HepG2 (cell line): Measurements from ENCODE around the gene VAMP2. TPM values are rescaled to one million over a fixed set of nuclear protein-coding genes. Genes with fewer than 3 reads are reported as not detected.

Experiments
- GLI4 ChIP-seq: sonication (generic); formaldehyde crosslinking; IDR thresholded peaks from 2 replicates; pipeline ENCODE4 v1.5.1; 2020; ENCODE audit warnings: missing genetic modification reagents, mild to moderate bottlenecking, moderate library complexity, borderline replicate concordance
- GZF1 ChIP-seq: sonication (generic); formaldehyde crosslinking; IDR thresholded peaks from 2 replicates; pipeline ENCODE4 v1.5.1; 2020; ENCODE audit warnings: mild to moderate bottlenecking, missing genetic modification reagents
- HDAC2 ChIP-seq: sonication (generic); formaldehyde crosslinking; IDR thresholded peaks from 2 replicates; pipeline ENCODE4 v1.4.0; 2020; ENCODE audit warnings: missing genetic modification reagents
- KAT7 ChIP-seq: IDR thresholded peaks from 2 replicates; pipeline ENCODE4 v1.6.1; 2018; ENCODE audit warnings: borderline replicate concordance, missing compliant biosample characterization
- MAFG ChIP-seq: sonication (generic); formaldehyde crosslinking; IDR thresholded peaks from 2 replicates; pipeline ENCODE4 v1.5.1; 2020; ENCODE audit warnings: mild to moderate bottlenecking, missing genetic modification reagents
- NONO ChIP-seq, 2 experiments: fragments of 450-650 bp in 1 of 2; sonication (generic) in 1 of 2; formaldehyde crosslinking in 1 of 2; IDR thresholded peaks in 1 of 2; conservative IDR thresholded peaks in 1 of 2; 2 replicates each; pipeline versions ENCODE4 v1.6.1 to v1.8.0; 2017 to 2022; ENCODE audit warnings: mild to moderate bottlenecking in 1 of 2, missing genetic modification reagents in 1 of 2, moderate library complexity in 1 of 2
- NR2C2 ChIP-seq: sonication (generic); formaldehyde crosslinking; IDR thresholded peaks from 2 replicates; pipeline ENCODE4 v1.4.0; 2020; ENCODE audit warnings: missing genetic modification reagents, mild to moderate bottlenecking, moderate library complexity, borderline replicate concordance
- RARG ChIP-seq: sonication (generic); formaldehyde crosslinking; IDR thresholded peaks from 2 replicates; pipeline ENCODE4 v1.4.0; 2020; ENCODE audit warnings: low read depth, mild to moderate bottlenecking, missing genetic modification reagents
- XBP1 ChIP-seq: sonication (generic); formaldehyde crosslinking; IDR thresholded peaks from 2 replicates; pipeline ENCODE4 v1.5.0; 2020; ENCODE audit warnings: missing genetic modification reagents
- ZNF296 ChIP-seq: sonication (generic); formaldehyde crosslinking; conservative IDR thresholded peaks from 2 replicates; pipeline ENCODE4 v1.5.0; 2020; ENCODE audit warnings: mild to moderate bottlenecking, missing genetic modification reagents
- ZNF350 ChIP-seq: sonication (generic); formaldehyde crosslinking; IDR thresholded peaks from 2 replicates; pipeline ENCODE4 v1.4.0; 2020; ENCODE audit warnings: mild to moderate bottlenecking, low read depth, missing genetic modification reagents, borderline replicate concordance
- ZNF431 ChIP-seq: sonication (generic); formaldehyde crosslinking; IDR thresholded peaks from 2 replicates; pipeline ENCODE4 v1.9.0; 2022; ENCODE audit warnings: missing genetic modification reagents, low read depth, mild to moderate bottlenecking, borderline replicate concordance
- ZNF709 ChIP-seq: sonication (generic); formaldehyde crosslinking; IDR thresholded peaks from 2 replicates; pipeline ENCODE4 v1.5.0; 2020; ENCODE audit warnings: mild to moderate bottlenecking, missing genetic modification reagents
- ZNF713 ChIP-seq: sonication (generic); formaldehyde crosslinking; IDR thresholded peaks from 2 replicates; pipeline ENCODE4 v1.4.0; 2020; ENCODE audit warnings: mild to moderate bottlenecking, missing genetic modification reagents
- ZNF775 ChIP-seq: sonication (generic); formaldehyde crosslinking; IDR thresholded peaks from 2 replicates; pipeline ENCODE4 v1.4.0; 2020; ENCODE audit warnings: missing genetic modification reagents, mild to moderate bottlenecking, moderate library complexity, borderline replicate concordance
- polyA plus RNA-seq, 8 experiments: library from polyadenylated mRNA; depleted of rRNA in 3 of 8; stranded (reverse) in 7 of 8; unstranded in 1 of 8; fragments of >200 nt; fragmentation: Illumina TruSeq in 4 of 8; extraction: Trizol in 4 of 8; gene quantifications; 2 replicates each; pipeline versions ENCODE4 v1.2.1 to v1.2.3, GENCODE V29; 2011 to 2016; ENCODE audit warnings: low read depth in 4 of 8, missing spikeins in 1 of 8, mixed read lengths in 1 of 8; ENCODE audit not compliant: insufficient read depth in 1 of 8
- total RNA-seq, 5 experiments: library from RNA; depleted of rRNA; stranded (reverse); fragments of >200 nt; fragmentation: Illumina TruSeq; extraction: Trizol; gene quantifications; 2 replicates each; pipeline ENCODE4 v1.2.3, GENCODE V29; 2016; ENCODE audit warnings: low read depth in 1 of 5
- TF ChIP-seq, protein P1 (sequence below): sonication (generic); formaldehyde crosslinking; IDR thresholded peaks from 2 replicates; pipeline ENCODE4 v1.4.0; 2020; ENCODE audit warnings: mild to moderate bottlenecking, missing genetic modification reagents
- TF ChIP-seq, protein P2 (sequence below): sonication (generic); formaldehyde crosslinking; IDR thresholded peaks from 2 replicates; pipeline ENCODE4 v1.4.0; 2020; ENCODE audit warnings: mild to moderate bottlenecking, low read depth, missing genetic modification reagents
- TF ChIP-seq, protein P3 (sequence below): sonication (generic); formaldehyde crosslinking; IDR thresholded peaks from 2 replicates; pipeline ENCODE4 v1.8.1; 2023; ENCODE audit warnings: mild to moderate bottlenecking, moderate library complexity, missing genetic modification reagents
- TF ChIP-seq, protein P4 (sequence below): IDR thresholded peaks from 2 replicates; pipeline ENCODE4 v1.6.1; 2016; ENCODE audit warnings: control low read depth
- TF ChIP-seq, protein P5 (sequence below): sonication (generic); formaldehyde crosslinking; IDR thresholded peaks from 2 replicates; pipeline ENCODE4 v1.5.1; 2020; ENCODE audit warnings: missing genetic modification reagents, mild to moderate bottlenecking, borderline replicate concordance

VAMP2 gene
- total and polyA plus RNA-seq, 2 of the 13 experiments (the other 11 are each of a cell fraction or from before 2014, with no cell fraction given) = 3.9 to 17.2 TPM

DNA sequence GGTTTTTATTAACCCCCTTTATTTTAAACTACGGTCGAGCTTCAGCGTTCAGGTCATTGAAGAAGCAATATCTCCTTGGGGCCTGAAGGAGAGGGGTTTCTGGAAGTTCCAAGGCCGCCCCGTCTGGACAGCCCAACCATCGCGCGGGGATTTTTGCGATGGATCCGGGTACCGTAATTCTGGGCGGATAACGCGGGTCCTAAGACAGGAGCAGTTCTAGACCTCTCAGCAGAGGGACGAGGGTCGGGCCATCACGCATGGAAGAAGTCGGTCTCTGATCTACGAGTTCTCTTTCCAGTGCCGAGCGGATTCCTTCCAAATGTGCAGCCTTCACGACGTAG, 23.7 kb upstream of the VAMP2 start (continued):
- TF ChIP-seq, protein P1, sequence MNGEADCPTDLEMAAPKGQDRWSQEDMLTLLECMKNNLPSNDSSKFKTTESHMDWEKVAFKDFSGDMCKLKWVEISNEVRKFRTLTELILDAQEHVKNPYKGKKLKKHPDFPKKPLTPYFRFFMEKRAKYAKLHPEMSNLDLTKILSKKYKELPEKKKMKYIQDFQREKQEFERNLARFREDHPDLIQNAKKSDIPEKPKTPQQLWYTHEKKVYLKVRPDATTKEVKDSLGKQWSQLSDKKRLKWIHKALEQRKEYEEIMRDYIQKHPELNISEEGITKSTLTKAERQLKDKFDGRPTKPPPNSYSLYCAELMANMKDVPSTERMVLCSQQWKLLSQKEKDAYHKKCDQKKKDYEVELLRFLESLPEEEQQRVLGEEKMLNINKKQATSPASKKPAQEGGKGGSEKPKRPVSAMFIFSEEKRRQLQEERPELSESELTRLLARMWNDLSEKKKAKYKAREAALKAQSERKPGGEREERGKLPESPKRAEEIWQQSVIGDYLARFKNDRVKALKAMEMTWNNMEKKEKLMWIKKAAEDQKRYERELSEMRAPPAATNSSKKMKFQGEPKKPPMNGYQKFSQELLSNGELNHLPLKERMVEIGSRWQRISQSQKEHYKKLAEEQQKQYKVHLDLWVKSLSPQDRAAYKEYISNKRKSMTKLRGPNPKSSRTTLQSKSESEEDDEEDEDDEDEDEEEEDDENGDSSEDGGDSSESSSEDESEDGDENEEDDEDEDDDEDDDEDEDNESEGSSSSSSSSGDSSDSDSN (CRISPR knock-in tag) = peak; percentile 48; the same call in 1 of the 2 replicates
- TF ChIP-seq GLI4 (CRISPR knock-in tag) = no peak
- TF ChIP-seq ZNF431 = peak; percentile 85; the same call in 1 of the 2 replicates
- TF ChIP-seq, protein P2, sequence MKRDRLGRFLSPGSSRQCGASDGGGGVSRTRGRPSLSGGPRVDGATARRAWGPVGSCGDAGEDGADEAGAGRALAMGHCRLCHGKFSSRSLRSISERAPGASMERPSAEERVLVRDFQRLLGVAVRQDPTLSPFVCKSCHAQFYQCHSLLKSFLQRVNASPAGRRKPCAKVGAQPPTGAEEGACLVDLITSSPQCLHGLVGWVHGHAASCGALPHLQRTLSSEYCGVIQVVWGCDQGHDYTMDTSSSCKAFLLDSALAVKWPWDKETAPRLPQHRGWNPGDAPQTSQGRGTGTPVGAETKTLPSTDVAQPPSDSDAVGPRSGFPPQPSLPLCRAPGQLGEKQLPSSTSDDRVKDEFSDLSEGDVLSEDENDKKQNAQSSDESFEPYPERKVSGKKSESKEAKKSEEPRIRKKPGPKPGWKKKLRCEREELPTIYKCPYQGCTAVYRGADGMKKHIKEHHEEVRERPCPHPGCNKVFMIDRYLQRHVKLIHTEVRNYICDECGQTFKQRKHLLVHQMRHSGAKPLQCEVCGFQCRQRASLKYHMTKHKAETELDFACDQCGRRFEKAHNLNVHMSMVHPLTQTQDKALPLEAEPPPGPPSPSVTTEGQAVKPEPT (CRISPR knock-in tag) = peak; percentile 72; the same call in 1 of the 2 replicates
- TF ChIP-seq, protein P3, sequence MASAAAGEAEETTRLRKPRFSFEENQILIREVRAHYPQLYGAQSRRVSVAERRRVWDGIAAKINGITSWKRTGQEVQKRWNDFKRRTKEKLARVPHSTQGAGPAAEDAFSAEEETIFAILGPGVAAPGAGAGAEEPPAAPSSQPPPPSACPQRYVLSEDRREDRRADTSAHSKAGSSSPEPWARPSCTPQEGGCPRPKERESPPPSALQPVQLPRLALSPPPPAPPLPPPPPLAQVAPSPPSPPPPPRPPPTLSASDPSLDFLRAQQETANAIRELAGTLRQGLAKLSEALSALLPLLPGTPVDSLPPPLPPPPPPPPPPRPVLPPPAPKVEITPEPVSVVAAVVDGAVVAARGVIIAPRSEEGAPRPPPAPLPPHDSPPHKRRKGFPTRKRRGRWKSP (CRISPR knock-in tag) = no peak
- TF ChIP-seq, protein P4, sequence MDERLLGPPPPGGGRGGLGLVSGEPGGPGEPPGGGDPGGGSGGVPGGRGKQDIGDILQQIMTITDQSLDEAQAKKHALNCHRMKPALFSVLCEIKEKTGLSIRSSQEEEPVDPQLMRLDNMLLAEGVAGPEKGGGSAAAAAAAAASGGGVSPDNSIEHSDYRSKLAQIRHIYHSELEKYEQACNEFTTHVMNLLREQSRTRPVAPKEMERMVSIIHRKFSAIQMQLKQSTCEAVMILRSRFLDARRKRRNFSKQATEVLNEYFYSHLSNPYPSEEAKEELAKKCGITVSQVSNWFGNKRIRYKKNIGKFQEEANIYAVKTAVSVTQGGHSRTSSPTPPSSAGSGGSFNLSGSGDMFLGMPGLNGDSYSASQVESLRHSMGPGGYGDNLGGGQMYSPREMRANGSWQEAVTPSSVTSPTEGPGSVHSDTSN (CRISPR knock-in tag) = no peak
- TF ChIP-seq NONO (IDR thresholded peaks at IDR 0.05) = no peak
- 0 out of 2 replicates have a peak, but pooled peaks have one; percentile 16 for TF ChIP-seq NONO (CRISPR knock-in tag; conservative IDR thresholded peaks at IDR 0.05)
- TF ChIP-seq ZNF713 (CRISPR knock-in tag) = peak; percentile 76; the same call in 1 of the 2 replicates
- TF ChIP-seq MAFG = no peak
- no peak for TF ChIP-seq HDAC2
- TF ChIP-seq, protein P5, sequence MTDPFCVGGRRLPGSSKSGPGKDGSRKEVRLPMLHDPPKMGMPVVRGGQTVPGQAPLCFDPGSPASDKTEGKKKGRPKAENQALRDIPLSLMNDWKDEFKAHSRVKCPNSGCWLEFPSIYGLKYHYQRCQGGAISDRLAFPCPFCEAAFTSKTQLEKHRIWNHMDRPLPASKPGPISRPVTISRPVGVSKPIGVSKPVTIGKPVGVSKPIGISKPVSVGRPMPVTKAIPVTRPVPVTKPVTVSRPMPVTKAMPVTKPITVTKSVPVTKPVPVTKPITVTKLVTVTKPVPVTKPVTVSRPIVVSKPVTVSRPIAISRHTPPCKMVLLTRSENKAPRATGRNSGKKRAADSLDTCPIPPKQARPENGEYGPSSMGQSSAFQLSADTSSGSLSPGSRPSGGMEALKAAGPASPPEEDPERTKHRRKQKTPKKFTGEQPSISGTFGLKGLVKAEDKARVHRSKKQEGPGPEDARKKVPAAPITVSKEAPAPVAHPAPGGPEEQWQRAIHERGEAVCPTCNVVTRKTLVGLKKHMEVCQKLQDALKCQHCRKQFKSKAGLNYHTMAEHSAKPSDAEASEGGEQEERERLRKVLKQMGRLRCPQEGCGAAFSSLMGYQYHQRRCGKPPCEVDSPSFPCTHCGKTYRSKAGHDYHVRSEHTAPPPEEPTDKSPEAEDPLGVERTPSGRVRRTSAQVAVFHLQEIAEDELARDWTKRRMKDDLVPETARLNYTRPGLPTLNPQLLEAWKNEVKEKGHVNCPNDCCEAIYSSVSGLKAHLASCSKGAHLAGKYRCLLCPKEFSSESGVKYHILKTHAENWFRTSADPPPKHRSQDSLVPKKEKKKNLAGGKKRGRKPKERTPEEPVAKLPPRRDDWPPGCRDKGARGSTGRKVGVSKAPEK = peak; percentile 95; the same call in 1 of the 2 replicates
- no peak for TF ChIP-seq XBP1 (CRISPR knock-in tag)
- peak; percentile 14; the same call in 1 of the 2 replicates for TF ChIP-seq NR2C2 (CRISPR knock-in tag)
- peak; percentile 16; the same call in 1 of the 2 replicates for TF ChIP-seq ZNF709 (CRISPR knock-in tag)
- peak; percentile 15; the same call in 1 of the 2 replicates for TF ChIP-seq ZNF350 (CRISPR knock-in tag)
- no peak for TF ChIP-seq KAT7 (CRISPR knock-in tag)
- 0 out of 2 replicates have a peak, but pooled peaks have one; percentile 49 for TF ChIP-seq ZNF296 (CRISPR knock-in tag)
- TF ChIP-seq GZF1 (CRISPR knock-in tag) = peak; percentile 98
- peak; percentile 62; the same call in 1 of the 2 replicates for TF ChIP-seq ZNF775 (CRISPR knock-in tag)
- peak; percentile 93; the same call in 1 of the 2 replicates for TF ChIP-seq RARG (CRISPR knock-in tag)
